SJSA1 (cell line): ENCODE measurements around the gene POU2F1. TPM values are rescaled to one million over a fixed set of nuclear protein-coding genes. Genes with fewer than 3 reads are reported as not detected.
"Not testable (repeated sequence)": the region's sequence is repeated elsewhere in the genome, so short reads cannot be mapped to it uniquely, and the experiment has no call there.

Source experiments
- DNase-seq, 2 experiments: peaks; one replicate each; pipeline ENCODE4 v3.0.0-alpha.2; 2015 to 2020; ENCODE audit warnings: low spot score in 2 of 2, low read depth in 1 of 2
- H3K27ac ChIP-seq: fragments of 250-450 bp; sonication (Bioruptor Pico); 2 replicates; pipeline ENCODE4 v1.5.1; 2020; ENCODE audit warnings: mild to moderate bottlenecking, moderate library complexity
- H3K27me3 ChIP-seq: fragments of 250-450 bp; sonication (Bioruptor Pico); replicated peaks from 2 replicates; pipeline ENCODE4 v1.5.1; 2020; ENCODE audit warnings: mild to moderate bottlenecking, moderate library complexity
- H3K36me3 ChIP-seq: fragments of 250-450 bp; sonication (Bioruptor Pico); 2 replicates; pipeline ENCODE4 v1.5.1; 2020; ENCODE audit warnings: mild to moderate bottlenecking
- H3K4me1 ChIP-seq: fragments of 250-450 bp; sonication (Bioruptor Pico); replicated peaks from 2 replicates; pipeline ENCODE4 v1.6.1; 2021; ENCODE audit warnings: mild to moderate bottlenecking
- H3K4me3 ChIP-seq: fragments of 250-450 bp; sonication (Bioruptor Pico); 2 replicates; pipeline ENCODE4 v1.5.1; 2020; ENCODE audit warnings: mild to moderate bottlenecking
- H3K9me3 ChIP-seq: fragments of 250-450 bp; sonication (Bioruptor Pico); replicated peaks from 2 replicates; pipeline ENCODE4 v1.5.1; 2020; ENCODE audit warnings: mild to moderate bottlenecking
- total RNA-seq: library from RNA; depleted of rRNA; stranded (reverse); fragments of >200 nt; shearing (Covaris generic); gene quantifications from 2 replicates; pipeline ENCODE4 v1.2.3, GENCODE V29; 2014

POU2F1 gene
- total RNA-seq, 1 experiment from 2014 or later: 5.0 TPM

DNA sequence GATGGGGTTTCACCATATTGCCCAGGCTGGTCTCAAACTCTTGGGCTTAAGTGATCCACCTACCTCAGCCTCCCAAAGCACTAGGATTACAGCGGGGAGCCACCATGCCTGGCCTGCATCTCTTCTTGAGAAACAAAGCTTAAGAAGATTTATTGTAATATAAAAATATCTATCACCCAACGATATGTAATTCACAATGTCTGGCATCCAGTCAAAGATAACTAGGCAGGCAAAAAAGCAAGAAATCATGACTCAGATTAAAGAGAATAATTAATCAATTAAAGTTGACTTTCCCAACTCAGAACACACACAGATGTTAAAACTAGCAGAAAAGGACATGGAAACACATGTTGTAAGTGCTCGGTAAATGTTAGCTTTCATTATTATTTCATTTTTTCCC, 26.5 kb upstream of the POU2F1 start:
- Histone ChIP-seq H3K4me1 (peaks cover 27% of the 10 kb centered on the region), H3K27me3 (0 out of 2 replicates have a peak, but pooled peaks cover 2% of the 10 kb centered on the region), H3K27ac (no peak overlapping the region), H3K36me3 (no peaks in the 10 kb centered on the region), H3K4me3 (no peak overlapping the region), H3K9me3 (no peaks in the 10 kb centered on the region)
- no peak for DNase-seq

DNA sequence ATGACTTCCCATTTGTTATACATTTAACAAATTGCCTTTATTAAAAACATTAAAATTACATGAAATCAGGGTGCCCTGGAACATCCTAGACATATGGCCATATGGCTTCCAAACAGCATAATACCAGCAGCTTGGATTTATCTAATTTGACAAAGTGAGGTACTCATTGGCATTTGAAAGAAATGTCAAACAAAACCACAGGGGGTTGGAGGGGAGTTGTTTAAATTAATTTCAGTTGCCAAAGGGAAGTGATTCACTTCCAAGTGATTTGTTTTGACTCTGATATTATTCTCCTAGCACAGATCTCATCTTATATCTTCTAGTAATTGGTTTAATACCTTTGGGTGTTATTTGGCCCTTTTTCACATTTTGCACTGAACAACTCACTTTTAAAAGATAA, 24.5 kb upstream of the POU2F1 start:
- H3K4me1 ChIP-seq: peaks cover 27% of the 10 kb centered on the region
- H3K27ac ChIP-seq: no peak overlapping the region
- no peaks in the 10 kb centered on the region for H3K9me3 ChIP-seq
- no peak for DNase-seq
- H3K4me3 ChIP-seq: no peak overlapping the region
- no peaks in the 10 kb centered on the region for H3K36me3 ChIP-seq
- H3K27me3 ChIP-seq: 0 out of 2 replicates have a peak, but pooled peaks cover 2% of the 10 kb centered on the region

- no peak for DNase-seq
- Histone ChIP-seq H3K27ac (no peak overlapping the region), H3K27me3 (no peaks in the 10 kb centered on the region), H3K4me3 (no peak overlapping the region), H3K36me3 (no peaks in the 10 kb centered on the region), H3K9me3 (no peaks in the 10 kb centered on the region), H3K4me1 (peaks cover 27% of the 10 kb centered on the region)
Observed at GRCh38 chr1:167197236-167197635, 23.4 kb upstream of the POU2F1 start.

DNA sequence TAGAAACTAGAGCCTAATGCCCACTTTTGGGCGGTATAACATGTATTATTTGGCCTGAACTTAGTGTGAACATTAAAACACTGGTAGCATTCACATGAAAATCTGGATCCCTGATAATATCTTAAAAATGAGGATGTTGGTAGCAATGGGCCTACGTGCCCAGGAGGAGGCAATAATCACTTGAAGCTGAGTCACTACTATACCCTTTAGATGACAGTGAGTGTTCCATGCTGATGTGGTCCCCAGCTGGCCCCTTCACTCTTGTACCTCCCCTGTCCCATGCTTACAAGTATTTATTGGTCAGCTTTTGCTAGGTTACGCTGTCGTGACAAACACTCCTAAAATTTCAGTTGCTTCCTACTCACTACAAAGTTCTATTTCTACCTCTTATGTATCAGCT, 23.0 kb upstream of the POU2F1 start:
- H3K4me1 ChIP-seq: peaks cover 27% of the 10 kb centered on the region
- DNase-seq: no peak
- no peaks in the 10 kb centered on the region for H3K27me3 ChIP-seq
- H3K36me3 ChIP-seq: no peaks in the 10 kb centered on the region
- no peak overlapping the region for H3K4me3 ChIP-seq
- H3K27ac ChIP-seq: no peak overlapping the region
- H3K9me3 ChIP-seq: no peaks in the 10 kb centered on the region

DNA sequence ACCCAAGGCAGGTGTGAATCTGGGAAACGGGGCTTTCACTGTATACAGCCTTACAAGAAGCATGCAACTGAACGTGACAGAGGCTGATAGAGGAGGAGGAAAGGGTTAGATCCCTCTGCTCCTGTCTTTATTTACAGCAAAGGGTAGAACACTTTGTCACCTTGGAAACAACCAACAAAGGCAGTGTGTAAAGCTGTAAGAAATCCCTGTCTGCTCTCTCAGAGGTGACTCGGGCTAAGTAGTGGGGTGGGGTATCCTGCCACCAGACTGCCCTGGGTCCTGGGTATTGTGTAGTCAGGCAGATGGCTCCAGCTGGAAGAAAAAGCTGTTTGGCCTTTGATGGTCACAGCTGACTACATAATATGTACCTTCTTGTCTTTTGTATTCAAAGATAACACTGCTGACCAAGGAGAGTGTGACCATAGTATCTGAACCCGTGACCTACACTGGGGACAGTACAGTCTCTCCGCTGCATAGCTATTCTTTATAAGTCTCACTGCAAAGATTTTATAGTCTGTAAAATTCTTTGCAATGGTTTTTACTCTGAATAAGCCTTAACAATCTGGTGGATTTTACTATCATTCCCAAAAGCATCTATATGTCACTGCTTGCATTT, 22.1 kb upstream of the POU2F1 start:
- Histone ChIP-seq H3K4me3 (no peak overlapping the region), H3K27me3 (no peaks in the 10 kb centered on the region), H3K9me3 (no peaks in the 10 kb centered on the region), H3K27ac (no peak overlapping the region), H3K36me3 (no peaks in the 10 kb centered on the region), H3K4me1 (peaks cover 19% of the 10 kb centered on the region)
- DNase-seq: no peak

- Histone ChIP-seq H3K9me3 (no peaks in the 10 kb centered on the region), H3K4me1 (peaks cover 18% of the 10 kb centered on the region), H3K27me3 (no peaks in the 10 kb centered on the region), H3K36me3 (no peaks in the 10 kb centered on the region), H3K4me3 (no peak overlapping the region), H3K27ac (no peak overlapping the region)
- no peak for DNase-seq
Observed at GRCh38 chr1:167199656-167200055, 21.0 kb upstream of the POU2F1 start.

DNA sequence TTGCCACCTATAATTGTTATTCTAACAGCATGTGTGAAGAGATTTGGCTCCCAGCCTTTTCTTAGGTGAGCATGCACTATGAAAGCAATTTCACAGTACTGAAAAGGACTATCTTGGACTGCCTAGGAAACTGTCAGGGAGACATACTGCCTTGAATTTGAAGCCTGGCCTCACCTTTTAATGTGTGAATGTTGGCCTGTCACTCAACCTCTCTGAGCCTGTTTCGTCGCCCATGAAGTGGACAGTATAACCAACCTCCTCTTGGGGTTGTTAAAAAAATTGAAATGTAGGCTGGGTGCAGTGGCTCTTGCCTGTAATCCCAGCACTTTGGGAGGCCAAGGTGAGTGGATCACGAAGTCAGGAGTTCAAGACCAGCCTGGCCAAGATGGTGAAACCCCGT, 20.4 kb upstream of the POU2F1 start:
- Histone ChIP-seq H3K36me3 (no peaks in the 10 kb centered on the region), H3K27me3 (no peaks in the 10 kb centered on the region)
- no peak for DNase-seq

DNA sequence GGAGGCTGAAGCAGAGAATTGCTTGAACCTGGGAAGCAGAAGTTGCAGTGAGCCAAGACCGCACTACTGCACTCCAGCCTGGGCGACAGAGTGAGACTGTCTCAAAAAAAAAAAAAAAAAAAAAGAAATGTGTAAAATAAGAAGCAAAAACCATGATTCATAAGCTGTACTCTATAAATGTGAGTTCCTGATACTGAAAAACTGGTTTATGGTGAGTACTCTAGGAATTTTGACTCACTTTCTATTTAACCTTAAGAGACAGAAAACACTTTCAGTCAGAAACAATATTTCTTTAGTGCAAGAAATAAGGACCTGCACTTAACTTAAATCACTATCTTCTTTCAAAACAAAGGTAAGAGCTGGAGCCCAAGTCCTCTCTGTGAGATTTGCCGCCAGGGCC, 19.9 kb upstream of the POU2F1 start:
- Histone ChIP-seq H3K4me1 (peaks cover 22% of the 10 kb centered on the region), H3K27me3 (no peaks in the 10 kb centered on the region)

More for the DNA sequence above, 20.4 kb upstream of the POU2F1 start:
- no peak overlapping the region for H3K27ac ChIP-seq
- no peak overlapping the region for H3K4me3 ChIP-seq
- H3K9me3 ChIP-seq: no peaks in the 10 kb centered on the region
- peaks cover 20% of the 10 kb centered on the region for H3K4me1 ChIP-seq

DNA sequence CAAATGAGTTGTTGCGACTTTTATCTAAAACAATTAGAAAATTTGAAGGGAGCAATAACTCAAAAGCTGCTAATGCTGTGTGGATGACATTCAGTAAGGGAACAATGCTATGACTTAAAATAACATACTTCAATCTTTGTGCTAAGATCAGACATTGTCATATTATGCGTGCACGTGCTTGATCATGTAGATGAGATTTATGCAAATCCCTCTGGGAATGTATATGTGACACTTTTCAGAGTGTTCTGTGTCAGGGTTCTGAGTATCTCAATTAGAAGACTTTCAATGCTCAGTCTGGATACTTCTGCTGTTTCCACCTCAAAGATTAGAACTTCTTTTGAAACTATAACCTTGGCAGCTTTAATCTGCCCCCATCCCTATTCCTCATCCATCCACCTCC, 18.6 kb upstream of the POU2F1 start:
- no peaks in the 10 kb centered on the region for H3K36me3 ChIP-seq
- H3K27ac ChIP-seq: no peak overlapping the region
- H3K9me3 ChIP-seq: no peaks in the 10 kb centered on the region
- no peak overlapping the region for H3K4me3 ChIP-seq
- no peak for DNase-seq
- no peaks in the 10 kb centered on the region for H3K27me3 ChIP-seq
- H3K4me1 ChIP-seq: peaks cover 9% of the 10 kb centered on the region

More for the DNA sequence above, 19.9 kb upstream of the POU2F1 start:
- Histone ChIP-seq H3K27ac (no peak overlapping the region), H3K36me3 (no peaks in the 10 kb centered on the region), H3K4me3 (no peak overlapping the region), H3K9me3 (no peaks in the 10 kb centered on the region)
- DNase-seq: no peak

GRCh38 chr1:167205306-167206050, 15.2 kb upstream of the POU2F1 start:
- H3K27me3 ChIP-seq, H3K36me3 ChIP-seq, H3K27ac ChIP-seq, DNase-seq, H3K9me3 ChIP-seq, H3K4me3 ChIP-seq, H3K4me1 ChIP-seq: not testable (repeated sequence)

DNA sequence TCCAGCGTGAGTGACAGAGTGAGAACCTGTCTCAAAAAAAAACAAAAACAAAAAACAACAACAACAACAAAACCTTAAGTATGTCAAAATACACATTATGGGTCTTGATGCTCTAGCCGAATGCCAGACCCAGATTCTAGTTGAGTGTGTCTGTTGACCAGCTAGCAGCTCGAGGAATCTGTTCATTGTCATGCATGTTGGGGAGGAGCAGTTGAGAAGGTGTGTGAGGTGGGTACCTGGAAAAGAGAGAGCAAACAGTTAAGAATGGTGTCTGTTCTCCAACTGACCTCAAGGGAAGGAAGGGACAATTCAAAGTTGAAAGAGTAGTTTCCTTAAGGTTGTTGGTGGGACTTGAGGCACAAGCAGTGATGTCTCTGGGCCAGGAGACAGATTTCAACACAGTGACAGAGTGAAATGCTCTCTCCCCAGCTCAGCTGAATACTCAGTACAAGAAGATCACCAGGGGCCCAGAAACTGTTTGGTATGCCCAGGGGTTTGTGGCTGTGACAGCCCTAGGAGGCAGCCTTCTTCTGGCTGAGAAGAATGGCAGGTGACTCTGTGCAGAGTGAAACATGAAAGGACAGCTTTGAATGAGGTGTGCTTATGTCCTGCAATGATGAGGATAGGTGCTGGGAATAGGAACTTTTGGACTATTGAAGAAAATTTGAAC, 14.4 kb upstream of the POU2F1 start:
- Histone ChIP-seq H3K4me1 (peaks cover 6% of the 10 kb centered on the region), H3K27me3 (no peaks in the 10 kb centered on the region), H3K9me3 (no peaks in the 10 kb centered on the region), H3K36me3 (no peaks in the 10 kb centered on the region), H3K27ac (no peak overlapping the region), H3K4me3 (no peak overlapping the region)
- DNase-seq: no peak

- Histone ChIP-seq H3K27me3 (no peaks in the 10 kb centered on the region), H3K36me3 (no peaks in the 10 kb centered on the region), H3K27ac (no peak overlapping the region), H3K4me3 (no peak overlapping the region), H3K9me3 (no peaks in the 10 kb centered on the region), H3K4me1 (peaks cover 6% of the 10 kb centered on the region)
- DNase-seq: no peak
Observed at GRCh38 chr1:167207940-167208623, 12.6 kb upstream of the POU2F1 start.

GRCh38 chr1:167208624-167208976, 12.1 kb upstream of the POU2F1 start:
- no peak for DNase-seq
- Histone ChIP-seq H3K27ac (no peak overlapping the region), H3K4me1 (peaks cover 6% of the 10 kb centered on the region), H3K27me3 (no peaks in the 10 kb centered on the region), H3K4me3 (no peak overlapping the region), H3K36me3 (no peaks in the 10 kb centered on the region), H3K9me3 (no peaks in the 10 kb centered on the region)

DNA sequence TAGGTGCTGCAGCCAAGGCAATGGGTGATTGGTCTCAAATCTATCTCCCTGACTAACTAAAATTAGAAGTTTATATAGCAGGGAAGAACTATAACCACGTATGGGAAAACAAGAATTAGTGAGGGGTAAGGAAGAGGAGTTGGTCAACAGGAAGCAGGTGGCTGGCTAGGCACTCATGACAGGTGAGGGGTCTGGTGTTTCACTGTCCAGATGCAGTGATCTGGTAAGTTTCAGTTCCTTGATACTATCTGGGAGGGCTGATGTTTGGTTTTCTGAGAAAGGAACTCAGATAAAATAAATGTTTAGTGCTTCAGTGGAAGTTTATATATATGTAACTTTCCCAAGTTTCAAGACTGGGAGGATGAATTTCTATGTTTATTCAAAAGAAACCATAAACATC, 11.6 kb upstream of the POU2F1 start:
- peaks cover 6% of the 10 kb centered on the region for H3K4me1 ChIP-seq
- no peak overlapping the region for H3K4me3 ChIP-seq
- no peaks in the 10 kb centered on the region for H3K36me3 ChIP-seq
- H3K9me3 ChIP-seq: no peaks in the 10 kb centered on the region
- DNase-seq: no peak
- H3K27ac ChIP-seq: no peak overlapping the region
- no peaks in the 10 kb centered on the region for H3K27me3 ChIP-seq
